HG03558 (cell line): ENCODE data around the gene SP6.
A peak's percentile ranks its signal among the peaks of the same experiment; 100 is the strongest.

Experiments used
- ATAC-seq: cut with Tn5 transposase; IDR thresholded peaks from one replicate; pipeline ENCODE4 v1.9.1; 2021; ENCODE audit warnings: moderate number of reproducible peaks; ENCODE audit not compliant: unreplicated experiment; ENCODE audit errors: extremely low read depth

SP6 gene

GRCh38 chr17:47850692-47851573 is at the start of gene SP6:
TSS of gene SP6 (minus strand) at chr17:47851163. CDS start at chr17:47848429, 2,734 bp downstream.
- ATAC-seq = no peak

- ATAC-seq = no peak
These were observed 48.7 kb upstream of the SP6 start for GRCh38 chr17:47899643-47900042.

GRCh38 chr17:47898241-47898640 is 47.3 kb upstream of the SP6 start:
- no peak for ATAC-seq

GRCh38 chr17:47897561-47897960 is 46.6 kb upstream of the SP6 start:
- no peak for ATAC-seq

- ATAC-seq = no peak
These were observed 45.9 kb upstream of the SP6 start for GRCh38 chr17:47896672-47897490.

- peak; percentile 88 for ATAC-seq
These were observed 45.1 kb upstream of the SP6 start, which contains the start of gene SP2 for GRCh38 chr17:47895856-47896671. TSS of gene SP2 (plus strand) at chr17:47896236. CDS start at chr17:47896287, 51 bp downstream.

GRCh38 chr17:47895347-47895855 is 44.4 kb upstream of the SP6 start:
- ATAC-seq = no peak

GRCh38 chr17:47894498-47895346 is 43.8 kb upstream of the SP6 start:
- ATAC-seq = no peak

- no peak for ATAC-seq
These were observed 40.7 kb upstream of the SP6 start for GRCh38 chr17:47891545-47892088.

GRCh38 chr17:47889734-47890529 is 39.0 kb upstream of the SP6 start:
- no peak for ATAC-seq

GRCh38 chr17:47888293-47888692 is 37.3 kb upstream of the SP6 start:
- ATAC-seq = no peak

GRCh38 chr17:47884905-47885730 is 34.2 kb upstream of the SP6 start:
- no peak for ATAC-seq

- no peak for ATAC-seq
These were observed 33.4 kb upstream of the SP6 start for GRCh38 chr17:47884427-47884740.

GRCh38 chr17:47883589-47884426 is 32.8 kb upstream of the SP6 start:
- ATAC-seq = no peak

- ATAC-seq = no peak
These were observed 32.0 kb upstream of the SP6 start for GRCh38 chr17:47882695-47883588.

- no peak for ATAC-seq
These were observed 31.3 kb upstream of the SP6 start for GRCh38 chr17:47882247-47882646.
